Measurements from ENCODE around the gene SLC25A21.
A peak's percentile ranks its signal among the peaks of the same experiment; 100 is the strongest.

SLC25A21 gene

DNA sequence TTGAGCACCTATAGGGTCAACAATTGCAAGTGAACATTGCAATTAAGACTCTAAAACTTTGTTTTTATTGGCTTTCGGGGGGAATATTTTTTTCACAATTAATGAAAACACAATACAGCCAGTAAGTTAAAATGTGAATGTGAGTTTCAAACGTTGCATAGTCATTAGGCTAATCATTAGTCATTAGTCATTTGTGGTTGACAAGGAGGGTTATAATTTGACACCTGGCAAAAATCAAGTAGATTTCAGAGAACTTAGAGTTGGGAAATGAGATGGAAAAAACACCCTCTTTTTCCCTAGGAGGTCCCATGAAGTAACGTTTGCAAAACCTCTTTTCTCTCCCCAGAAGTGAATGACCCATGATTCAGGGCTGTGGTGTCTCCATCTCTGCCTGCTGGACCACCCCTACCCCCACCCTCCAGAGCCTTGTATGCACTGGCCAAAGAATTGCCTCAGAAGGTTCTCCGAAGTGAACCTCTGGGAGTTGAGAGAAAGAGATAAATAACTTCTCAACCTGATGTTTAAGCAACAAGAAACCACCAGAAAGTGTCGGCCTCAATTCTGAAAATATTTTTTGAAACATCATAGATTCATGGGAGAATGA is 314.5 kb downstream of the SLC25A21 start:
- no peak for DNase-seq

GRCh38 chr14:36857136-36857535 is 315.3 kb downstream of the SLC25A21 start:
- DNase-seq, result peak; percentile 73 to 92

GRCh38 chr14:36856095-36856878 is 316.1 kb downstream of the SLC25A21 start:
- DNase-seq, result peak; percentile 3 to 41

GRCh38 chr14:36855396-36855795 is 317.0 kb downstream of the SLC25A21 start:
- DNase-seq, result no peak

GRCh38 chr14:36852981-36853691 is 319.3 kb downstream of the SLC25A21 start:
- DNase-seq, result no peak

DNA sequence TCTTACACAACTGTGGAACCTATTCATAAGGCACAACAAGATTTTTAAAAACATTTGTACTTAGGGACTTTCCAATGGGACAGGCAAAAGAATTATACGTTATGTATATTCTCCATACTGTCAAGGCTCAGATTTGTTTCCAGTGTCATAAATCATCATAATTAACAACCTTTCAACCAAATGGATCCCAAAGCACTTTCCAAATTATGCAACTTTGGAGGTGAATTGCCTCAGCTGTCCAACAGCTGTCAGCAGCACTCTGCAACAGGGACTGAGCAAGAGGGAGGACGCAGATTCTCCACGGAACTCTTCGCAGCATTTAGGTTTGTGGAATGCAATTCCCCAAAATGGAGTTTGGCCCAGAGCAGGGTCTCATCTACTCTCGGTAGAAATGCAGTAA is 324.2 kb downstream of the SLC25A21 start:
- DNase-seq, result no peak

GRCh38 chr14:36847366-36847765 is 325.0 kb downstream of the SLC25A21 start:
- DNase-seq, result no peak

- DNase-seq, result no peak
These were observed 326.9 kb downstream of the SLC25A21 start for GRCh38 chr14:36845356-36846012.

GRCh38 chr14:36844443-36845195 is 327.8 kb downstream of the SLC25A21 start:
- DNase-seq, result peak in 1 of 2 experiments; percentile 51

- no peak for DNase-seq
These were observed 329.0 kb downstream of the SLC25A21 start for GRCh38 chr14:36843410-36843809.

DNA sequence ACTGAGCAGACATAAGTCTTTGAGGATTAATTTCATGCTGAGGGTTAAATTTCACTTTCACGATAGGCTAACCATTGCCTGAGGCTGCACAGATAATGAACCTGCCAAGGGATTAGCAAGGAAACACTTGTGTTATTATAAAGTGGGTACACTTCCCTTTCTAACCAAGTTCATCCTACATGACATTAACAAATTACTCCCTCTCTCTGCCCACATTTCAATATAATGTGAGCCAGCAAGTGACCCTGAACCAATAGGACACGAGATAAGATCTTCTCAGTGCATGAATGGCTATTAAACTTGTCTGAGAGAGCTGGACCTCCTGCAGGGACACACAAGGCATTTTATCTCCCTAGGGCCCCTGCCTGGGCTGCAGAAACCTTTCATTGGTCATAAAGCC is 337.3 kb downstream of the SLC25A21 start:
- DNase-seq, result peak; percentile 46 to 74

- DNase-seq, result no peak
These were observed 338.1 kb downstream of the SLC25A21 start for GRCh38 chr14:36834293-36834692.

DNA sequence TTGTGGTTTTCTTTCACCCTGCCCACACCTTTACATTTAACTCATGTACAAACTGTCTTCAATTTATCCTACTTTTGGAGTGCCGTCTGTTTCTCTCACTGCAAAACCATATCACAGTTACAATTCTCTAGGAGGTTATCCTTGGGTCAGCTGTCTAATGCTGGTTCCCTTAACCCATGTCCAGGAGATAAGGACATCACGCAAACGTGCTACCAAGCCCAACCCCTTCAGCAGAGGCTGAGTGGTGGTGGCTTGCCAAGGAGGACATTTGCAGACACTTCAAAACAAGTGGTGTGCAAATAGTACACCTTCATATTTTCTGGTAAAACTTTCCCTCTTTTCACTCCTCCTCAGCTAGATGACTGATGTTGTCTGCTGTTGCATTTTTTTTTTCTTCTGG is 342.9 kb downstream of the SLC25A21 start:
- no peak for DNase-seq

GRCh38 chr14:36827861-36828260 is 344.5 kb downstream of the SLC25A21 start:
- DNase-seq, result no peak

DNA sequence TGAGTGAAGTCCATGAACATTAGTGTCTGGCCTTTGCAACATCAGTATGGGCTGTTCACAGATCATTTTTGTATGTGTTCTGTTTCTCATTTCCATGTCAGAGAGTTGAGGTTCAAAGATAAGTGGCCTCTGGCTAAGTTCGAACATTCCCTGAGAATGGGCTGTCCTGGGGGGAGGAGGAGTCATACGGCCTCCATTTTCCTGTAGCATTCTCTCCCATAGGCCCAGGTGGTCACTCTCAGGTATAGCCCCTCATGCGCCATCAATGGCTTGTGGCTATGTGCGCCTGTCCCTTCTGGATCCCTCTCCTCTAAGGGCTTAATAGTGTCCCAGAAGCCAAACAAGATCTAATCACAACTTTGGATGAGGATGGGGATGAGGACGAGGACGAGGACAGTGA is 345.8 kb downstream of the SLC25A21 start:
- DNase-seq, result no peak

GRCh38 chr14:36824854-36825253 is 347.6 kb downstream of the SLC25A21 start:
- no peak for DNase-seq

- DNase-seq, result no peak
These were observed 348.8 kb downstream of the SLC25A21 start for GRCh38 chr14:36823651-36824050.

- DNase-seq, result no peak
These were observed 349.7 kb downstream of the SLC25A21 start for GRCh38 chr14:36822685-36823084.

DNA sequence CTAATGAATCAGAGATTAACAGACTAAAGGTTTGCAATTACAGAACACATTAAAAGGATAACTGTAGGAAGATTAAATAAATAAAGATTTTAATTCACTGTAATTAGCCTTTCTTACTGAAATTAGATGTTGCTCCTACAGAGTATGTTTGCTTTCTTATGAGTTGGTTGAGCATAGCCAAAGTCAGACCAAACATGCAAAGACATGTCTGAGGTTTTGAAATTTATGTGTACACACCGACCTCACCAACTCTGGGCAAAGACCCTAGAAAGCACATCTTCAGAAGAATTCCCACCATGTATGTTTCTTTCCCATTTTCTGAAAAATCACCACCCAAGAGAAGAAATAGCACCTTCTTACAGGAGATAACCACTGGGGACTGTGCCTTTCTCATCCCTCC is 351.5 kb downstream of the SLC25A21 start:
- no peak for DNase-seq

DNA sequence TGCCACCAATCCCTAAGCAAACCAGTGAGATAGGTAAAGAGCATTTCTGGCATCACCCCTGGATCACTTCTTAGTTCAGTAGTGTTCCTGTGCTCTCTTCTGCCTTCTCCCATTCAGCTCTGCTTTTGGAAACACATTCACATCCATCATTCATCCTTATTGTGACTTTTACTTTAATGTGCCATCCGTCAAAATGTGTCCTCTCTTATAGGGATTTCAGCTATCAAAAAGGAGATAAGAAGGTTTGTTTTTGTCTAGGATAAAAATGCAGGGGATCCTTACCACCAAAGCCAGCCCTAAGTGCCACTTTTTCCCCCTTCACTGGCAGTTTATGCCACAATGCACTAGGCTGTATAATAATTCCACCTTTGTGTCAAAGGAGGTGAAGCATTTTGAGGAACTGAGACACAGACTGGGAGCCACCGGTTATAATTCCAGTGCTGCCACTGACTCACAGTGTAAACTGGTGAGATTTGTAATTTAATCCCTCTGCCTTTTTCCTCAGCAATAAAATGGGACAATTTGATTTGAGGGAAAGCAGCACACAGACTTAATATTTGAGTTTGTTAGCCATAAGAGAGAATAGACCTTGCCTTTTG is 352.2 kb downstream of the SLC25A21 start:
- no peak for DNase-seq

DNA sequence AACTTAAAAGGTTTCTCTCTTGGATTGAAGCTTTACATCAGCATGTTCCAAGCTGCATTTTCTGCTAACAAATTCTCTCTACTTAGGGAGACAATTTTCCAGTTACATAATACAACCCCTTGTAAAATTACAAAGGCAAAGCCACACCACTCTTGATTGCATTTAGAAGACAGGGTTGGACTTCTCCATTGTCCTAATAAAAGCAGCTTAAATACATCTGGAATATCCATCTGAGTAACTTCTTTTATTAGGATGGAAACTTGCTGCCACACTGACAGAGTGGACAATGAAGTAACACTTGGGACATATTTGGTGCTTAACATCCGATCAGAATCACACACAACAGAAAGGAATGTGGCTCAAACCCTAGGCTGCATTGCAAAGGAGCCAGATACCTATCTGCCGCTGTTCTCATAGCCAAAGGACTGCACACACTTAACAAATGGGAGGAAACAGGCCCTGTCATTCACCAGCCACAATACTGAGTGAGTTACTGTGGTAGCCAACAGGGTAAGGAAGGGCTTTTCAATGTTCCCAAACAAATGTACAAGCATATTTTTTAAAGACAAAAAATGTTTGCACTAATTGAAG is 353.5 kb downstream of the SLC25A21 start:
- no peak for DNase-seq

DNA sequence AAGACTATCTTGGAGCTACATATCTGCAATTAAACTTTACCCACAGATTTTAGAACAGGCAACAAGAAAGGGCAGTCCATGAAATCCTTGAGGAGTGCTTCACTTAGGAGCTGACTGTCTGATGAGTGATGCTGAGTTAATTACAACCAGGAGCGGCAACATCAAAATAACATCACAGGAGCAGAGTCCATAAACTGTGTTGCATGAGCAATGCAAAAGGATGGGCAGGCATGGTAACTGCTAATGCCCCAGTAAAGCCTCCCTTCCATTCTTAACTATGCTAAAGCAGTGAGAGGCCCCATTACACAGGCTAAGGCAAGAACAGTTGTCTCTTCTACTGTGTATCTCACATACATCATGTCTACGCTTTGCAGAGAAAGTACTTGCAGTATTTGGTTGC is 354.2 kb downstream of the SLC25A21 start:
- DNase-seq, result no peak
